HG03439 (cell line): ENCODE data around the gene ADRM1.

ENCODE experiments used
- ATAC-seq: cut with Tn5 transposase; IDR thresholded peaks from one replicate; pipeline ENCODE4 v1.9.1; 2021; ENCODE audit warnings: mild to moderate bottlenecking, moderate library complexity; ENCODE audit not compliant: unreplicated experiment

ADRM1 gene

GRCh38 chr20:62321975-62322374 is 19.2 kb downstream of the ADRM1 start:
- ATAC-seq = no peak

GRCh38 chr20:62322492-62323041 is 19.8 kb downstream of the ADRM1 start:
- no peak for ATAC-seq

- no peak for ATAC-seq
Observed at GRCh38 chr20:62323146-62323979, 20.6 kb downstream of the ADRM1 start.

GRCh38 chr20:62323980-62324906 is 21.4 kb downstream of the ADRM1 start:
- no peak for ATAC-seq

- ATAC-seq = no peak
Observed at GRCh38 chr20:62325172-62325905, 22.5 kb downstream of the ADRM1 start.

- no peak for ATAC-seq
Observed at GRCh38 chr20:62326559-62326958, 23.8 kb downstream of the ADRM1 start.

- ATAC-seq = no peak
Observed at GRCh38 chr20:62326959-62327725, 24.3 kb downstream of the ADRM1 start.

GRCh38 chr20:62327726-62328495 is 25.1 kb downstream of the ADRM1 start:
- ATAC-seq = no peak

GRCh38 chr20:62328684-62329388 is 26.0 kb downstream of the ADRM1 start:
- ATAC-seq = no peak

- no peak for ATAC-seq
Observed at GRCh38 chr20:62329389-62330377, 26.9 kb downstream of the ADRM1 start.

GRCh38 chr20:62330576-62331317 is 27.9 kb downstream of the ADRM1 start:
- ATAC-seq = no peak

GRCh38 chr20:62331347-62331746 is 28.6 kb downstream of the ADRM1 start:
- no peak for ATAC-seq

GRCh38 chr20:62332421-62332820 is 29.6 kb downstream of the ADRM1 start:
- no peak for ATAC-seq

GRCh38 chr20:62332989-62333819 is 30.4 kb downstream of the ADRM1 start:
- ATAC-seq = no peak

- ATAC-seq = no peak
Observed at GRCh38 chr20:62333820-62334595, 31.2 kb downstream of the ADRM1 start.
